GM12878 (cell line): Measurements from ENCODE around the gene LRP1B. TPM values are rescaled to one million over a fixed set of nuclear protein-coding genes. Genes with fewer than 3 reads are reported as not detected.

Experiments
- ATAC-seq: fragments of 200-7000 bp; cut with Tn5 transposase; 3 replicates; pipeline ENCODE4 v1.9.1; 2020; ENCODE audit warnings: mild to moderate bottlenecking, moderate library complexity
- BruUV-seq: library from RNA; stranded (reverse); fragments of 400-500 nt; replicated peaks from 2 replicates; lab custom pipeline; 2021; lab: Mats Ljungman, UMichigan
- CTCF ChIA-PET: fragments of 300-600 bp; sonication (Branson Sonifier 250); formaldehyde crosslinking; extraction: SDS; loops from one replicate; lab custom pipeline; 2021; ENCODE audit warnings: inconsistent platforms; lab: Yijun Ruan, JAX
- POLR2A ChIA-PET: fragments of 350-600 bp; formaldehyde crosslinking; extraction: SDS; loops from one replicate; lab custom pipeline; 2021; ENCODE audit warnings: inconsistent platforms; lab: Charles Lee
- RAD21 ChIA-PET: fragments of 300-600 bp; sonication (Branson Sonifier 250); formaldehyde crosslinking; loops from one replicate; lab custom pipeline; 2023; ENCODE audit warnings: antibody characterized with exemption; ENCODE audit not compliant: unreplicated experiment; lab: Charles Lee
- SMC1A ChIA-PET: fragments of 300-600 bp; sonication (Branson Sonifier 250); formaldehyde crosslinking; loops from one replicate; lab custom pipeline; 2023; ENCODE audit not compliant: unreplicated experiment, uncharacterized antibody; lab: Charles Lee
- DNase-seq: peaks from one replicate; pipeline ENCODE4 v3.0.0-alpha.2; 2011; ENCODE audit warnings: low read depth, low spot score
- FAIRE-seq: peaks from 3 replicates; lab custom pipeline; 2011; peaks lifted over from hg19 to GRCh38; lab: Jason Lieb, UNC
- H2AFZ ChIP-seq: 2 replicates; pipeline ENCODE4 v1.6.0; 2011; ENCODE audit warnings: low read depth, low read length, control low read depth; ENCODE audit not compliant: control insufficient read depth
- H3K27ac ChIP-seq: 2 replicates; pipeline ENCODE4 v1.5.1; 2011; ENCODE audit warnings: control low read depth; ENCODE audit not compliant: control insufficient read depth, insufficient read depth
- H3K27me3 ChIP-seq, 2 experiments: replicated peaks in 1 of 2; 2 replicates each; pipeline versions ENCODE4 v1.6.0 to v1.6.1; 2011; ENCODE audit warnings: low read length in 1 of 2; ENCODE audit not compliant: control insufficient read depth in 2 of 2, insufficient read depth in 2 of 2
- H3K36me3 ChIP-seq, 2 experiments: 2 replicates each; pipeline ENCODE4 v1.5.1; 2011; ENCODE audit warnings: low read length in 1 of 2; ENCODE audit not compliant: control insufficient read depth in 2 of 2, insufficient read depth in 2 of 2
- H3K4me1 ChIP-seq: 2 replicates; pipeline ENCODE4 v1.6.1; 2011; ENCODE audit warnings: mild to moderate bottlenecking, low read length, moderate library complexity, mixed read lengths; ENCODE audit not compliant: control insufficient read depth, insufficient read depth
- H3K4me2 ChIP-seq: 2 replicates; pipeline ENCODE4 v1.6.0; 2011; ENCODE audit warnings: control low read depth; ENCODE audit not compliant: control insufficient read depth, insufficient read depth
- H3K4me3 ChIP-seq: fragments of 200-600 bp; sonication (generic); 2 replicates; pipeline ENCODE4 v1.5.1; 2016
- H3K79me2 ChIP-seq: 2 replicates; pipeline ENCODE4 v1.6.0; 2011; ENCODE audit warnings: low read length; ENCODE audit not compliant: control insufficient read depth, insufficient read depth
- H3K9ac ChIP-seq: 2 replicates; pipeline ENCODE4 v1.8.0; 2011; ENCODE audit warnings: low read length, control low read depth, mixed read lengths; ENCODE audit not compliant: control insufficient read depth, insufficient read depth
- H3K9me3 ChIP-seq: replicated peaks from 3 replicates; pipeline ENCODE4 v1.5.1; 2011; ENCODE audit warnings: mild to moderate bottlenecking, low read length; ENCODE audit not compliant: control insufficient read depth, insufficient read depth
- H4K20me1 ChIP-seq: 2 replicates; pipeline ENCODE4 v1.6.0; 2011; ENCODE audit not compliant: control insufficient read depth, insufficient read depth
- BCL11A ChIP-seq: IDR thresholded peaks from 2 replicates; pipeline ENCODE4 v1.6.1; 2011; ENCODE audit warnings: low read depth, low read length
- CBFB ChIP-seq: IDR thresholded peaks from 2 replicates; pipeline ENCODE4 v1.6.1; 2016; ENCODE audit warnings: antibody characterized with exemption, low read depth
- E2F8 ChIP-seq: fragments of 450-650 bp; IDR thresholded peaks from 2 replicates; pipeline ENCODE4 v1.6.1; 2018; ENCODE audit warnings: mild to moderate bottlenecking, low read depth, moderate library complexity; ENCODE audit not compliant: partially characterized antibody
- E4F1 ChIP-seq: fragments of 450-650 bp; IDR thresholded peaks from 2 replicates; pipeline ENCODE4 v1.6.1; 2018; ENCODE audit warnings: borderline replicate concordance, mild to moderate bottlenecking; ENCODE audit not compliant: partially characterized antibody
- ESRRA ChIP-seq: IDR thresholded peaks from 2 replicates; pipeline ENCODE4 v1.6.1; 2012; ENCODE audit warnings: mild to moderate bottlenecking, low read length, improper control_type of control experiment
- EZH2 ChIP-seq: IDR thresholded peaks from 2 replicates; pipeline ENCODE4 v1.6.1; 2012; ENCODE audit warnings: low read depth, mild to moderate bottlenecking, control low read depth, inconsistent platforms, low read length, borderline replicate concordance; ENCODE audit not compliant: control insufficient read depth
- IRF5 ChIP-seq: fragments of 450-650 bp; IDR thresholded peaks from 2 replicates; pipeline ENCODE4 v1.6.1; 2017; ENCODE audit warnings: borderline replicate concordance
- NFXL1 ChIP-seq: fragments of 450-650 bp; IDR thresholded peaks from 2 replicates; pipeline ENCODE4 v1.6.1; 2017; ENCODE audit warnings: antibody characterized with exemption, mild to moderate bottlenecking, borderline replicate concordance
- NFYB ChIP-seq: IDR thresholded peaks from 2 replicates; pipeline ENCODE4 v1.6.1; 2011; ENCODE audit warnings: low read depth, mild to moderate bottlenecking, low read length, improper control_type of control experiment, moderate library complexity; ENCODE audit not compliant: insufficient read depth
- PKNOX1 ChIP-seq: fragments of 450-650 bp; IDR thresholded peaks from 2 replicates; pipeline ENCODE4 v1.6.1; 2016; ENCODE audit warnings: mild to moderate bottlenecking
- POLR2A ChIP-seq: IDR thresholded peaks from 2 replicates; pipeline ENCODE4 v1.6.1; 2011; ENCODE audit warnings: low read depth, mild to moderate bottlenecking, low read length
- RAD51 ChIP-seq: fragments of 450-650 bp; IDR thresholded peaks from 2 replicates; pipeline ENCODE4 v1.6.1; 2016; ENCODE audit warnings: moderate library complexity, mild to moderate bottlenecking, inconsistent platforms
- RB1 ChIP-seq: fragments of 450-650 bp; formaldehyde crosslinking; IDR thresholded peaks from 2 replicates; pipeline ENCODE4 v1.6.1; 2017; ENCODE audit warnings: mild to moderate bottlenecking, borderline replicate concordance
- SMAD1 ChIP-seq: fragments of 450-650 bp; IDR thresholded peaks from 2 replicates; pipeline ENCODE4 v1.6.1; 2018; ENCODE audit warnings: mild to moderate bottlenecking, low read depth; ENCODE audit not compliant: partially characterized antibody
- SRF ChIP-seq, 2 experiments: IDR thresholded peaks; 2 replicates each; pipeline ENCODE4 v1.6.1; 2011; ENCODE audit warnings: low read depth in 2 of 2, low read length in 2 of 2, mild to moderate bottlenecking in 1 of 2, moderate library complexity in 1 of 2
- TCF12 ChIP-seq: IDR thresholded peaks from 2 replicates; pipeline ENCODE4 v1.6.1; 2011; ENCODE audit warnings: low read depth, mild to moderate bottlenecking, low read length
- ZBED1 ChIP-seq: IDR thresholded peaks from 2 replicates; pipeline ENCODE4 v1.6.1; 2016; ENCODE audit warnings: borderline replicate concordance
- ZNF622 ChIP-seq: fragments of 450-650 bp; IDR thresholded peaks from 2 replicates; pipeline ENCODE4 v1.6.1; 2017; ENCODE audit warnings: mild to moderate bottlenecking, inconsistent platforms
- ZSCAN29 ChIP-seq: fragments of 450-650 bp; IDR thresholded peaks from 2 replicates; pipeline ENCODE4 v1.6.1; 2017; ENCODE audit warnings: mild to moderate bottlenecking, moderate library complexity
- WGBS: methylation state at CpG from one replicate; pipeline ENCODE4 v1.1.6; 2016; ENCODE audit warnings: low lambda C conversion rate; ENCODE audit not compliant: insufficient replicate concordance, insufficient coverage; ENCODE audit errors: missing lambda C conversion rate; 5-methylcytosine and 5-hydroxymethylcytosine counted together
- in situ Hi-C: fragments of 300-500 bp; cut with MboI; formaldehyde crosslinking; loops from 9 replicates; pipeline ENCODE4 v1.14.3; 2018; ENCODE audit warnings: mixed read lengths
- intact Hi-C: fragments of 100-400 bp; cut with micrococcal nuclease; formaldehyde crosslinking; loops from one replicate; pipeline ENCODE4 v1.14.2; 2022; ENCODE audit not compliant: unreplicated experiment
- polyA plus RNA-seq, 11 experiments: library from polyadenylated mRNA; depleted of rRNA in 4 of 11; unstranded in 6 of 11; stranded (reverse) in 5 of 11; fragments of >200 nt; fragmentation: Nextera tagmentation in 4 of 11; fragmentation: Illumina TruSeq in 1 of 11; extraction: Ambion mirVana in 4 of 11; extraction: Trizol in 1 of 11; gene quantifications; 1 replicate in 1 of 11; 2 replicates in 10 of 11; pipeline versions ENCODE4 v1.2.1 to v1.2.3, GENCODE V29; 2011 to 2016; ENCODE audit warnings: inconsistent platforms in 2 of 11, missing spikeins in 2 of 11, low read depth in 1 of 11
- total RNA-seq, 4 experiments: library from RNA; depleted of rRNA in 3 of 4; stranded (reverse); fragments of >200 nt in 3 of 4; fragmentation: Illumina TruSeq in 1 of 4; extraction: Trizol in 1 of 4; gene quantifications; 2 replicates each; pipeline versions ENCODE4 v1.2.1 to v1.2.3, GENCODE V29; 2013 to 2021

LRP1B gene
- total and polyA plus RNA-seq, 10 of the 15 experiments (the other 5 are each of a cell fraction or from before 2014, with no cell fraction given) = under 0.01 to 0.06 (median 0.03) TPM; not detected in 5

- Histone ChIP-seq H3K9me3 (no peaks in the 10 kb centered on the region), H3K4me1 (no peaks in the 10 kb centered on the region), H4K20me1 (no peaks in the 10 kb centered on the region), H3K4me2 (no peak overlapping the region), H3K4me3 (no peak overlapping the region), H2AFZ (no peak overlapping the region), H3K27ac (no peak overlapping the region), H3K36me3 (no peaks in the 10 kb centered on the region), H3K9ac (no peak overlapping the region), H3K27me3 (no peaks in the 10 kb centered on the region), H3K79me2 (no peaks in the 10 kb centered on the region)
- BruUV-seq = no TSS peak
- no peak for DNase-seq
- no peak for FAIRE-seq
- POLR2A ChIA-PET = no interaction called here
- SMC1A ChIA-PET = no interaction called here
- CTCF ChIA-PET = no interaction called here
- intact Hi-C loops (no loop called here), in situ Hi-C loops (no loop called here)
- no peak for ATAC-seq
- 3% methylated on average over 4 of the region's 4 CpGs for WGBS
- RAD21 ChIA-PET = no interaction called here
- TF ChIP-seq RB1 (no peak), POLR2A (no peak), PKNOX1 (no peak), TCF12 (no peak), NFXL1 (no peak), E2F8 (no peak), ESRRA (no peak), BCL11A (no peak), IRF5 (no peak), CBFB (no peak), SRF (IDR thresholded peaks at IDR 0.05; ENCODE audit: low read depth in 2 of 2, low read length in 2 of 2) (no peak), ZBED1 (no peak), E4F1 (no peak), NFYB (no peak), RAD51 (no peak), ZSCAN29 (no peak), EZH2 (no peak), ZNF622 (no peak), SMAD1 (no peak)
These were observed 560.9 kb downstream of the LRP1B start for GRCh38 chr2:141569941-141570340.
